DMS53 (cell line): Measurements from ENCODE around the gene SLC7A14.

ENCODE experiments used
- DNase-seq: peaks from one replicate; lab custom pipeline; 2025; lab: John Stamatoyannopoulos, UW

SLC7A14 gene

GRCh38 chr3:170470063-170471016 lies 115.5 kb downstream of the SLC7A14 start:
- DNase-seq = peak; percentile 30

DNA sequence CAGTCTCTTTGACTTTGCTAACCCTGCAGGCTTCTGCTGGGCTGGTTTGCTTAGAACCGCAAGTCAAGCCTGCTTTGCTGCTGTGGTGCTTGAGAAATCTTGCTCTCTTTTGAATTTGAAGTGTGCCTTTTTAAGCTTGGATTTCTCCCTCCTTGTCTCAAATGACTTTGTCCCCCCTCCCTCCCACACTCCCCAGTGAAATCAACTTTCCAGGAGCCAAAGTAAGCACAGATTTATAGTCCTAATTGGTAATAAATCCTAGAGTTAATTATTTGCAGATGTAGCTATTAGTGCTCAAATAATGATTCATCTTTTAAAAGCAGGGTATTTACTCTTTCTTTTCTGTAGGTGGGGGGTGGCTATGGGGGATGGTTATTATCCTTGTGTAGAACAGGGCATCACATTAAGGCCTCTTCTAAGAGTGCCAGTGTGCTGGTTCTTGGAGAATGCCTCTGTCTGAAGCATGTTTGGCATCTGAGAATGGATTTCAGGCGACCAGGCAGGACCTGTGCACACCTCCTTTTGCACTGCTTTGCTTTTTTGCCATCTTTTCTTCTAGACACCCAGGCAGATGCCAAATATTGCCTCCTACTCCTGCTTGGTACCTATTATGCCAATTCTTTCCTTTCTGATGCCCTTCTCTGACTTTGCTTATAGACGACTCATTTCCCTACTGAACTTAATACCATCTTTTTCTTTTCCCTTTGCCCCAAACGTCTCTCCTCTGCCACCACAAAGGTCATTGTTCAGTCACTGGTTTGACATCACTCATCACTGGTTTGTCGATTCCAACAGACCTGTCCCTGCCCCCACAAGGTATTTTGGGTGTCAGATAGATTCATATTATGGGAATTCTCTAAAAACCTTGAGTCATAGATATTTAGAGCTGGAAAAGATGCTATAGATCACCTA lies 116.5 kb downstream of the SLC7A14 start:
- peak; percentile 27 for DNase-seq

- no peak for DNase-seq
These were observed 118.2 kb downstream of the SLC7A14 start for GRCh38 chr3:170467571-170468147.

GRCh38 chr3:170467007-170467406 lies 118.9 kb downstream of the SLC7A14 start:
- peak; percentile 58 for DNase-seq

DNA sequence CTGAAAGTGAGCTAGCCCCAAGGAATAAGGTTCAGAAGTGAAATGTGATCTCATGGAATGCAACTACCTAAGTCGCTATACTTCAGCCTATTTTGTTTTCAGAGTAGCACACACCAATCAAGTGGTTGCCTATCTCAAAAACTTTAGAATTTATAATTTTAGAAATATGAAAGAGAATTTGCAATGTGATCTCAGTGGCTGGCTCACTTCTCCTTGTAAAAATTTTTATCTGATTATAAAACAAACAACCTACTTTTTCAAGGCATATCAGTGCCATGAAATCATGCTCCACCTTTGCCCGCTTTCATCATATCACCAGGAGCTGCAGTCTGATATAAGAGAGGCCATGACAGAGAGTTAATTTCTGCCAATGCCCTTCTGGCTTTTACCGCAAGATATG lies 119.9 kb downstream of the SLC7A14 start:
- no peak for DNase-seq

GRCh38 chr3:170463011-170463410 lies 122.9 kb downstream of the SLC7A14 start:
- DNase-seq = no peak

DNA sequence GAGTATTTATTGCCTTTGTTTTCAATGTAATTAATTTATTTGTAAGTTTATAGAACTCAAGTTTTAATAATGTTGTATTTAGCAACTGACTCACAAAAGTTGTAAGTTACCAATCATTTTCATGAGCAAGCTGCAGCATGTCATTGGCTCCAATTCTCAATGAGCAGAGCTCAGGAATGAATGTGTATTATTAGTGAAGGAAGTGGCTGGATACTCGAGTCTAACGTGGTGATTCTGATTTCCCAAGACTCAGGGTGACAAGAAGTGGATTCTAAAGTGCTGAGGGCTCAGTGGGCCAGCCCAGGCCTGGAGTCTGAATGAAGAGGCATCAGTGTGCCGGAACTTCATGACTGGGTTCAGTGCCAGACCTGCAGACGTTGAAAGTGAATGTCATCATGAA lies 127.6 kb downstream of the SLC7A14 start:
- no peak for DNase-seq

- DNase-seq = no peak
These were observed 131.4 kb downstream of the SLC7A14 start for GRCh38 chr3:170454509-170454908.

GRCh38 chr3:170450039-170450438 lies 135.8 kb downstream of the SLC7A14 start:
- DNase-seq = no peak

GRCh38 chr3:170448584-170448983 lies 137.3 kb downstream of the SLC7A14 start:
- no peak for DNase-seq

- DNase-seq = no peak
These were observed 142.4 kb downstream of the SLC7A14 start for GRCh38 chr3:170443457-170443856.

- no peak for DNase-seq
These were observed 142.9 kb downstream of the SLC7A14 start for GRCh38 chr3:170442947-170443346.

GRCh38 chr3:170441412-170441811 lies 144.5 kb downstream of the SLC7A14 start:
- DNase-seq = no peak

GRCh38 chr3:170440344-170440743 lies 145.5 kb downstream of the SLC7A14 start:
- DNase-seq = peak; percentile 11

GRCh38 chr3:170438836-170439235 lies 147.0 kb downstream of the SLC7A14 start:
- no peak for DNase-seq

DNA sequence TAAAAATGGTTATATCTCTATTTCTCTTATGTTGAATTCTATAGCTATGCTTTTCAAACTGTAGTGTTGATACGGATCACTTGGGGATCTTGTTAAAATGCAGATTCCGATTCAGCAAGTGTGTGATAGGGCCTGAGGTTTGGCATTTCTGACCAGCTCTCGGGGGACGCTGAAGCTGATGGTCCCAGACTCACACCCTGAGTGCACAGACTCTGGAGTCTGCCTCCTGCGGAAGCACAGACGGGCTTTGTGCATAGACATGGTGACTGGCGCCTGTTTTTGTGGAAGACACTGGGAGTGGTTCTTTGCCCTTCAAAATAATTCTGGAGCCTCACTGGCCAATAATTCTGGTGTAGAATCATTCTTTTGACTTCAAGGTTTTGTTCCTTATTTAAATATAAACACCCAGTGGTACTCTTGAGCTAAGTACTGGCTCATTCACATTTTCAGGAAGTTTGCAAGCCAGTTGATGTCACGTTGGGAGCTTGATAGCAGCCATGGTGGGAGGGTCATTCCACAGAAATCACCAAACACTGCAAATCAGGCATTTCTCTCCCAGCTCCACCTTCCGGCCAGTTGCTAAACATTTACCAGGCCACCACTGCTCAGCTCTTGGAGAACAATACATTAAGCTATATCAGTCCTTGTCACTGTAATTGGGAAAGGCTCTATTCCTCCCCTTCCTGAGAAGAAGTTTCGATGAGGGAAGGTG lies 148.0 kb downstream of the SLC7A14 start:
- DNase-seq = no peak

- DNase-seq = no peak
These were observed 148.7 kb downstream of the SLC7A14 start for GRCh38 chr3:170437176-170437575.

DNA sequence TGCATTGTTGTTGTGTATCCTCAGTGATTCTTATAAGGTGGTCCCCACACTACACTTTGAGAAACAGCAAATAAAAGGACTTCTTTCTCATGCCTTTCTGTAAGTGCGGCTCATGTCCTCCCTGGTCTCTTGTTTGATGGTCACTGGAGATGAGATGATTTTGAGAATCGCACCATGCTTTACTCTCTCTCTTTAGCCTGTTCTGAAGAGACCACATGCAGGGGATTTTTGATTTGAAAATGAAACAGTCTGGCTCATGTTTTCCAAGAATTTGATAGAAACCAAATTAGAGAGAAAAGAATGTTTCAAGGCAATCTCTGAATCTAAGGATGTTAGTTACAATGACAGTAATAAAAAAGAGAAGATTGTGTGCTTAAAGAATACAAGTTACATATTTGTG lies 149.2 kb downstream of the SLC7A14 start:
- DNase-seq = no peak

DNA sequence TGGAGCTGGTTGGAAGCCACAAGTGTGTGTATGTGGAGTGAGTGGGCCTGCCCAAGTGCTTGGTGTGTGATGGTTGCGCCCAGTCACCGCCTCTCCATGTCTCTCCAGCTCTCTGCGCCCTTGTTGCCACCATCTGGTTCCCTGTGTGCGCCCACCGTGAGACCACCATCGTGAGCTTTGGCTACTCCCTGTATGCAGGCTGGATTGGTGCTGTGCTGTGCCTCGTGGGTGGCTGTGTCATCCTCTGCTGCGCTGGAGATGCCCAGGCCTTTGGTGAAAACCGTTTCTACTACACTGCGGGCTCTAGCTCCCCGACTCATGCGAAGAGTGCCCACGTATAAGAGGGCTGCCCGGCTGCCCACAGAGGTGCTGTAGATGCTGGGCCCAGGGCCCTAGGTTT lies 153.5 kb downstream of the SLC7A14 start:
- no peak for DNase-seq

GRCh38 chr3:170431054-170431453 lies 154.8 kb downstream of the SLC7A14 start:
- no peak for DNase-seq

DNA sequence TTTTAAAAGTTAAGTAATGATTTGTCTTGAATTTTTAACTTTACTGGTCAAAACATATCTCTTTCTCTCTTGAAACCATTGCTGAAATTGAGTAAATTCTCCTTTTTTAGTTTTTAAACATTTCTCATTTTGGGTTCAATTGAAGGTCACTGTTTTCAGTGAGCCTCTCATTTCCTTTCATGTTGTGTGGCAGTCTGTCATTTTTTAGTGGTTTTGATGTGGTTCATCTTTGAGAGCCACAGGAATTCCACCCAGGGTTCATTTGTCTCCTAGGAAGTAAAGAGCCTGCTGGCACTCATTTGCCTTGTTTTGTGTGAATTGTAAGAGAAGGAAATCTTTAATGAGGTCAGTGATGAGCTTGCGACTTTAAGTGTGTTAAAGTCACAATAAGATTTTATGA lies 156.8 kb downstream of the SLC7A14 start:
- DNase-seq = no peak

DNA sequence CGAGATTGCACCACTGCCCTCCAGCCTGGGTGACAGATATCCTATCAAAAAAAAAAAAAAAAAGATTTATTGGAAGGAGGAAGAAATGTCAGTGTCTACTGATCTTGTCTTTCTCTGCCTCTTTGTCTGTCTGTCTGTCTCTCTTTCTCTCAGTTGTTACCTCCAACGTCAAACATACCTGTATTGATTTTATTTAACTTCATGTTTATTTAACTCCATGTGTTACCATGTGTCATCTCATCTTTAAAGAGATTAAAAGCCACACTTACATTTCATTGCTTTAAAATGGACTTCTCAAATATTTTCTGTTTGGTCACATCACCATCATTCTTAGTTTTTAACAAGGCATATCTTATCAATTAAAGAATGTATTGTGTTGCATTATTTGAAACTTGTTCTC lies 157.8 kb downstream of the SLC7A14 start:
- peak; percentile 7 for DNase-seq
